ENCODE measurements around the gene NID2. TPM values are rescaled to one million over a fixed set of nuclear protein-coding genes. Genes with fewer than 3 reads are reported as not detected.

Gene NID2
- total and polyA plus RNA-seq, 4 donors: 2.3 to 23.3 (median 10.1) TPM

GRCh38 chr14:52013984-52014600 lies 54.8 kb downstream of the NID2 start:
- no peak for TF ChIP-seq HNF4G (IDR thresholded peaks at IDR 0.05)
- no peak for TF ChIP-seq TAF1 (conservative IDR thresholded peaks at IDR 0.05)
- no peak for TF ChIP-seq NR2F2 (IDR thresholded peaks at IDR 0.05)
- no peak for TF ChIP-seq HNF4A (conservative IDR thresholded peaks at IDR 0.05)
- TF ChIP-seq REST (IDR thresholded peaks at IDR 0.05): no peak
- no peak for TF ChIP-seq CTCF (IDR thresholded peaks at IDR 0.05; ENCODE audit: low read depth, low read length, missing input control)
- no peak for TF ChIP-seq JUND (IDR thresholded peaks at IDR 0.05)
- no peak for TF ChIP-seq ZBTB33 (IDR thresholded peaks at IDR 0.05)
- no peak for TF ChIP-seq YY1 (IDR thresholded peaks at IDR 0.05)
- TF ChIP-seq EGR1 (IDR thresholded peaks at IDR 0.05; ENCODE audit: low read depth in 2 of 2): no peak
- no peak for TF ChIP-seq ATF3 (IDR thresholded peaks at IDR 0.05)
- TF ChIP-seq MAX (IDR thresholded peaks at IDR 0.05): no peak
- TF ChIP-seq RAD21 (IDR thresholded peaks at IDR 0.05): no peak
- TF ChIP-seq FOXA2 (IDR thresholded peaks at IDR 0.05): no peak
- no peak for TF ChIP-seq GABPA (IDR thresholded peaks at IDR 0.05 in 1 of 2, conservative IDR thresholded peaks at IDR 0.05 in 1 of 2)
- TF ChIP-seq RXRA (IDR thresholded peaks at IDR 0.05): no peak
- H3K27ac ChIP-seq (ENCODE audit: low read depth in 1 of 2, low read length in 2 of 2): no peak overlapping the region
- 83% methylated on average over 11 of the region's 11 CpGs for WGBS
- H3K4me3 ChIP-seq (ENCODE audit: low read depth in 1 of 3, low read length in 3 of 3): no peak overlapping the region
- H3K27me3 ChIP-seq (ENCODE audit: control insufficient read depth in 4 of 4, insufficient read depth in 4 of 4, low read length in 3 of 4): no peaks in the 10 kb centered on the region
- no peak for DNase-seq (ENCODE audit: low spot score)
- H3K4me1 ChIP-seq (ENCODE audit: control insufficient read depth in 4 of 4, insufficient read depth in 4 of 4, low read length in 3 of 4): no peaks in the 10 kb centered on the region
- no peaks in the 10 kb centered on the region for H3K9me3 ChIP-seq (ENCODE audit: control insufficient read depth in 4 of 4, low read length in 3 of 4)
- H3K36me3 ChIP-seq (ENCODE audit: control insufficient read depth in 4 of 4, insufficient read depth in 3 of 4, low read depth in 1 of 4, low read length in 3 of 4): peaks cover 5 to 18% (median 14%) of the 10 kb centered on the region in 4 donors
- no peak overlapping the region for H3K9ac ChIP-seq (ENCODE audit: low read depth in 1 of 2, low read length in 2 of 2)

Measured in liver (tissue), 9 donors.